Central memory CD4-positive, alpha-beta T cell (primary cell): ENCODE results near the gene GRIA4.
"Not testable (repeated sequence)": the region's sequence is repeated elsewhere in the genome, so short reads cannot be mapped to it uniquely, and the experiment has no call there.

Source experiments
- DNase-seq: peaks from one replicate; pipeline ENCODE4 v3.0.0; 2022

GRIA4 gene

DNA sequence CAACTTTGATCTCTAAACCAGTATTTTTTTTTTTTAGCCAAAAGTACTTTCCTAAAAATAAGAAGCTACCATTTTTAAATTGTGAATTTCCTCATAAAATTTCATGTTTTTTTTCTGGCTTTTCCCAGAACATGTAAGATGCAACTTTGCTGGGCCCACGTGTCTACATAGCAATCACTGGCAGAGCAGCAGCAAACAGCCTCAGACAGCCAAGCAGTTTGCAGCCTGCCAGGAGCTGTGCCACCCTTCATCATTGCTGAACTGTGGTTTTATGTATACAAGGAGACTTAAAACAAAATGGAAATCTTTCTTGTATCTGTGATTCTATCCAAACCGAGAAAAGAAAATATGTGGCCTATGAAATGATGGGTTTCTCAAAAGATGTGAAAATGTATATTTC is 110.2 kb downstream of the GRIA4 start:
- no peak for DNase-seq

DNA sequence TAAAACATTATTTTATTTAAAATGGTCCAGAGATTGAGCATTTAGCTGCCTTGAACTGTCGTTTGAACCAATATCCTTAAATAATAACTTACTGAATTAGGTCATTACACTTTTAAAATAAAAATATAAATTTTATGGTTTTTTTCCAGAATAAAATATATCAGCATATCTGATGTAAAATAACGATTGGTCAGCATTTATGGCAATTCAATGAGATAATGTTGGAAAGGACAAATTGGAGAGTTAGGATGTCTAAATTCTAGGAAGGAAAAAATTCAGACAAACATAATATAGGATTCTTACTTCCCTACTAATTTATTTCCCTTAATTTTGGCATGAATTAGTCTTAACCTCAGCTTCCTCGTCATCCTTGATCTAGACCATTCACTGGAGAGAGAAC is 113.4 kb downstream of the GRIA4 start:
- no peak for DNase-seq

DNA sequence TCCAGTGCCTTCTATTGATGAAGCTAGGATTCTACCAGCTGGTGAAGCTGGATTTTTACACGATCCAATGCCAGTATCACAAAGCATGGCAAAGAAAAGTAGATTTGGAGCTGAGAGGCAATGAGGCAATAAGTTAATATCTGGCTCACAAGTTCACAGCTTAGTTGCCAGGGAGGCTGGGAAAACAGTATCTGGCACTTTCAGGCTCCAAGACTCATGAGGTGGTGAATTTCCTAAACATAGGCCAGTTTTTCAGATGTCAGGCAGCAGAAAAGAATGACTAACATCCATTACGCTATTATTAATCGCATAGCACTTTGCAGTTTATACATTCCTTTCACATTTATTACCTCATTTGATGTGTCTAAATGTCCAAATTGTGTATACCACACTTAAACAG is 122.7 kb downstream of the GRIA4 start:
- no peak for DNase-seq

DNA sequence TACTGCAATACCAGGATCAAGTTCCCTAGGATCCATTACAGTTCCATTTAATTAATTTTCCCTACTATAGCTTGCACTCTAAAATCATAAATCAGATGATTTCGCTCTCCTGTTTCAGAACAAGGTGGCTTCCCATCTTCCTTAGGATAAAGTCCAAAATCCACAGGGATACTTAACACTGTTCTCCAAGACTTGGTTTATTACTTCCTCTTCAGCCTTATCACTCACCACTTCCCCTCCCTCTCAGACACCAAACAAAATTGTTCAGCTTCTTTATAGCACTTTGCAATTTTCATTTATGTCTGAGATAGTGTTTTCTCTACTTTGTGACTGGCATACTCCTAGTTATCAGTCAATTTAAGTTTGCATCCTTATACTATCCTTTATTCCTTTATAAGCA is 124.6 kb downstream of the GRIA4 start:
- no peak for DNase-seq

DNA sequence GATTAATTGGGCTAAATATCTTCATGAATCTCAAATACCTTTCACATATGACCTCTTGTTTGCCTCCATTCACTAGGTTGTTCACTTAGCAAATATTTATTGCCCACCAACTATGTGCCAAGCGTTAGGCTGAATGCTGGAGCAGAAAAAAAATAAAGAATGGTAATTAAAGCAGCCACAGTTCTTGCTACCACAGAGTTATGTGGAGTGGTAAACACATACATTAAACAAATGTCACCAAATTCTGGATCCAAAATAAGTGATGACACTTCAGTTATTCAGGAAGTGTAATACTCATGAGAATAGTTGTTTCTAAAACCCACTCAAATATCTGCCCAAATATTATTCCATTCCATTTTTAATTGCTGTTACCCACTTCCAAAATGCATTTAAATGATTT is 128.4 kb downstream of the GRIA4 start:
- DNase-seq, result no peak

DNA sequence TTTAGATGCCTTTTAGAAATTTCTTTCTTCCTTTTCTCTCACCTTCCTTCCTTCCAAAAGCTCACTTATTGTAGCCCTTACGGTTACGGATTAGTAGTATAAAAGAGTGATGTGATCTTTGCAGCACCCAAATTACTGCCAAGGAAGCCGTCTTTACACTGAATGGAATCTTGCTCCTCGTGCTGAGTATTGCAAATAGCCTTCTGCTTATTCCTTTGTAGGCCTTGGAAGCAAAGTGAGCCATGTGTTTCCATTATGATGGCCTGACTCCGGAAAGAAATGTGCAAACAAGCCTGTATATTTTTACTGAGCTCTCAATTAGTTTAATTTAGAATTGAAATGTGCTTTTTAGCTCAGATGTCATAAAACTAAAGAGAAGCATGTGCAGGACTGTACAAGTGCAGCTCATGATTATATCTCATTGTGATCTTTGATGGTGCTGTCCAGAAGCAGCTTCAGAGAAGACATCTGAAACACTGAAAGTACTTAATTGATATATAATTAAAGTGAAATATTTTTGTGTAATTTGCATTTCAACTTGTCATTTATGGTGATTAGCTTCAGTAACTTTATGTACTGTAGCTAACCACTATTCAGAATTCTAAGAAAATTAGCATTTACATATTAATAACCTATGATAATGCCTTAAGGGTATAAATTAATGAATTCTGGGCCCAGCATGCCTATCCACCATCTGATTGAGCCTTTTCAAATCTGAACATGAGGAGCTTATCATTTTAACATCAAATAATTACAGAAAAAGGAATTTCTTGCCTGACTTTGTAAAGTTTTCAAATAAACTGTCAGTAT is 129.3 kb downstream of the GRIA4 start:
- no peak for DNase-seq

DNA sequence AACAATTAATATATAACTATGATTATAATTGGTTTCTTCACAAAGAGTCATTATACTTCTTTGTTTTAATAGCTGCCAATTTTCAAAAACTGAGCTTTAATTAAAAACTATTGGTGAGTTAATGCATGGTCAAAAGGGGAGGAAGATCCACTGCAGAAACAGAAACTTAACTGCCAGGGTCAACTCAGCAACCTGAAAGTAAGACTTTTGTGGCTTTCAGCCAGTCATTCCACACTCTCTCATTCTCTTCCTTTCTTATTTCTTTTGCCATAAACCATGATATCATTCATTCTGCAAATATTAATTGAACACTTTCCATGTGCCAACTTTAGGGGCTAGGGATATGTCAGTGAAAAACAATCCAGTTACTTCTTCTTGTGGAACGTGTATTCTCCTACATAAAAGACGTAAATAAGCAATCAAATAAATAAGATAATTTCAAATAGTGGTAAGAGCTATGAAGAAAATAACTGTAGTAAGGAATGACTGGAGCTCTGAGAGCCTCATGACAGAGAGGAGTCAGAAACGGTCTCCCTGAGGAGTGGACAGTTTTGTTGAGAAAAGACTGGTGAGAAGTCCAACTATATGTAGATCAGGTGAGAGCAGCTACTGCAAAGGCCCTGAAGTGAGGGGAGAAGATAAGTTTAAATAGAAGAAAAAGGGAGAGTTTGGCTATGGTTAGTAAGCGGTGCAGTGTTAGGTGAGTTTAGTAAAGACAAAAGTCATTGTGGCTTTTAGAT is 130.5 kb downstream of the GRIA4 start:
- DNase-seq, result no peak

DNA sequence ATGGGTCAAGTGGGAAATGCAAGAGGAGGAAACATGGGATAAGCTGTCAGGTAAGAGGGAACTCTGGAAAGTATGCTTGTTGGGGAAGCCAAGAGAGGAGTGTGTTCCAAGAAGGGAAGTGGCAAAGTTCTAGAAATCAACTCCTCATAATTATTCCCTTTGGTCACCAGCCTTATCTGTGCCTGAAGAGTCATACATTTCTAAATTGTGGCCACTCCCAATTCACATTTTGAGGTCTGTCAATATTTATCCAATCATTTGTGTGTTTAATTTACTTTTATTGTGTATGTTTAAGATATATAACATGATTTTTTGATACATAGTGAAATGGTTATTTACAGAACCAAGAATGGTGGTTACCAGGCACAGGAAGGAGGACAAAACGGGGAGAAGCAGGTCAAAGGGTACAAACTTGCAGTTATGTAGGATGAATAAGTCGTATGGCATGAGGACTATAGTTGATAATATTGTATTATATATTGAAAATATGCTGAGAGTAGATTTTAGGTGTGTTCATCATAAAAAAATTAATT is 131.7 kb downstream of the GRIA4 start:
- DNase-seq, result no peak

DNA sequence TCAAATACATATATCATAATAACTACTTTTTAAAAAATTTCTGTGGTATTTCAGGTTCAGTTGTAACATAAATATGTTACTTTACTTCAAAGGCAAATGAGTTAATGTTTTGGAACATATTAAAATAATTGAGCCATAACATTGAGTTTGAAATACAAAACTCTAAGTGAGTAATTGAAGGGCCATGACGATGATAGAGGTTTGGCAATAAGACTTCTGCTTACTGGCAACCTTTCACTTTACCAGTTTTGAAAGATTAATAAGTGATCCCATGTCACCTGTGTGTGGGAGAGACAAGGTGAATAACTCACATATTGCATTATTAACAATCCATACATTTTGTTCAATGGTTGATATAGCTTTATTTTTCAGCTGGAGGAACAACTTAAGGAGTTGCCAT is 144.4 kb downstream of the GRIA4 start:
- DNase-seq, result no peak

DNA sequence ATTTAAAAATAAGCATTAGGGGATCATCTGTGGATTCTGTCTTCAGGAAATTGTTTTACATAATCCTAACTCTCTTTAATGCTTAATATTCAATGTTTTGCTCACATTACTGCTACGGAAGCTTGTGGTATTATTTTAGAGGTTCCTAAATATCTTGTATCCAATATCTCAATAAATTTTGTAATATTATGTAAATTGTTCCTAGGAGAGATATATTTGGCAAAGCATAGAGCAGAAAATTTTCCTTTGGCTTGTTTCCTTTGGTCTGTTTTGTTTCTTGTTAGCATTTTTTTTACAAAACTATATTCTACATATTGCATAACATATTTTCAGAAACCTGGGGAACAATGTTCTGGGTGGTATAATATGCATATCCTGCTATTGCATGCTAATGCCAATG is 144.8 kb downstream of the GRIA4 start:
- no peak for DNase-seq

DNA sequence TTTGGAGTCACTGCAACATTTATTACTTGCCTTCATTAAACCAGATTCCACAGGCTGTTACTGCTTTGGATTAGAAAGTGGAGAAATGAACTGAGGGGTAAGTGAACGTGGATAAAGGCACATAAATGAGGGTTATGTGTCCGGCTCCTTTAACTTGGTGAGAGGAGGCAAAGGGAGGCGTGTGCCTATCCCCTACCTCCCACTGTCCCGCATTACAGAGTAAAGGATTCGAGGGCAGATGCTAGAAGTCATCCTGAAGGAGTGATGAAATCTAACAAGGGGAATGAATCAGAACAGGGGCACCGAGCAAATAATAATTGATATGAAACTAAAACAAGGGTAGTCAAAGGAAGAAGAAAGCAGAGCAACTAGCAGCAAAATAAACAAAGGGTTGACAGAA is 147.2 kb downstream of the GRIA4 start:
- no peak for DNase-seq

DNA sequence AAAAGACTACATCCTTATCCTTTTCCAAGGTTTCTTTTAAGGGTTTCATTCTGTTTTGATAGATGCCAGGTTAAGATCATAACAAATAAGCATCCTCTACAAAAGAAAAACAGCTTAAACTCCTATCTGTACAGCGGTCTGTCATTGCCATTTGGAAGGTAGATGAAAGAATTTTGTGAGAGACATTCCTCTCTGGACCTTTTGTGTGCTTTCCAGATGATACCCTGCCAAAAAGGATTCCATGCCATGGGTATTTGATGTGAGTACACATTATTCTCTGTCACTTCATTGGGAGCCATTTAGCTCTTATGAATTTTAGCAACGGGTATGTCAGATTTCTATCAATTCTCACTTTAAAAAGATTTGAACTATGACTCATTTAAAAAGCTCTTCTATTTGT is 153.7 kb downstream of the GRIA4 start:
- DNase-seq, result no peak

DNA sequence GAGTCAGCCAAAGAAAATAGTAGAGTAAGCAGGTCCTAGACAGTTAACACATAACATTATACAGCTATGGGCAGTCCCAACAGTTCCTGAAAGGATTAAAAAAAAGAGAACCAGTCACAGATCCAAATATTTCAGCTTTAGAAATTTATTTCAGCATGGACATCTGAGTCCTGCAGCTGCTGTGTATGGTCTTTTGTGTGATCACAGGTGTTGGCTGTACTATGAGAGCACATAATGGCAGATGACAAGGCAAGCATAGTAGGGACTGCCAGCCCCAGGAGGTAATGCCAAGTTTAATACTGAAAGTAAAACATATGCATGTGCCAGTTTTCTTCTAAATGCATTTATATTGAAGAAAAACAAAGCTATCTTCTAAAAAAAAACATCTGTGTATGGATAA is 158.1 kb downstream of the GRIA4 start:
- DNase-seq, result no peak

DNA sequence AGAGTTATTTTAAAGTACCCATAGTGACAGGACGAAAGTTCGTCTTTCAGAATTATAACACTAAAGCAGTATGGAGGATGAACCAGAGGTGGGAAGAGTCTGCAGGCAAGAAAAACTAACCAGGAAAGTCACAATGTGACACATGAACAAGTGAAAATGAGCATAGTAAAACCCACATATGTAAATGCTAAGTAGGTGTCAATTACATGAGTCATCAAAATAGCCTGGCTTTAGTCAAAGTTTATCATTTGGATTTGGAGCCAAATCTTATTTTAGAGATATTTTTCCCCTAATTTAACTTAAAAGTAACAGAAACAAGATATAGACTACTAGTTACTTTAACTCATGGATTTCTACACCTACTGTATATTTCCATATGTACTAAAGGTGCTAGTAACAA is 159.8 kb downstream of the GRIA4 start:
- DNase-seq, result no peak

DNA sequence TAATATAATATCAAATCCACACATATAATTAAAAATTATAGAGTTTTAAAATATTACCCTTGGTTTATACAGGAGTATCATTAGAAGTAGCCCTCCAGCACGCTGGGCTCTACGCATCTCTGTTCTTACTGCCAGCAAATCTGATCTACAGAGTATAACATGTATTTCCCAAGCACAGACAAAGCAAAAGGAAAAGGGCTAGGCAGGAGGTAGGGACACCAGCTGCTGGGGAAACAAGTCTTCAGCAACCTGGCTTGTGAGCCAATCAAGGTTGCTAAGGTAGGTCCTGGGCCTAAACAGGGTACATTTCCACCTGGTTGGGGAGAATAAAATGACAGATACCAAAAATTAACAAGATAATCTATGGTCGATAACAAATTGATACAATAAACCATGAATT is 163.6 kb downstream of the GRIA4 start:
- not testable (repeated sequence) for DNase-seq

DNA sequence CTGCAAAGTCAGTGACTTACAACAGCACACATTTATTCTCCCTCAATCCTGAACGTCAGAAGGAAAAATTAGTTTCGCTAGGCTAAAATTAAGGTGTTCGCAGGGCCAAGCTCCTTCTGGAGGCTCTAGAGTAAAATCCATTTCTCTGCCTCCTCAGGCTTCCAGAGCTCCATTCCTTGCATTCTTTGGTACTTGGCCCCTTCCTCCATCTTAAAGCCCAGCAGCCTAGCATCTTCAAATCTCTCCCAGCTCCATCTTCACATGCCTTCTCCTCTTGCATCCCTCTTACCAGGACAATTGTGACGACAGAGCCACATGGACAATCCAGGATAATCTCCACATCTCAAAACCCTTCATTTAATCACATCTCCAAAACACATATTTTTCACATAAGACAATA is 165.0 kb downstream of the GRIA4 start:
- DNase-seq, result no peak

DNA sequence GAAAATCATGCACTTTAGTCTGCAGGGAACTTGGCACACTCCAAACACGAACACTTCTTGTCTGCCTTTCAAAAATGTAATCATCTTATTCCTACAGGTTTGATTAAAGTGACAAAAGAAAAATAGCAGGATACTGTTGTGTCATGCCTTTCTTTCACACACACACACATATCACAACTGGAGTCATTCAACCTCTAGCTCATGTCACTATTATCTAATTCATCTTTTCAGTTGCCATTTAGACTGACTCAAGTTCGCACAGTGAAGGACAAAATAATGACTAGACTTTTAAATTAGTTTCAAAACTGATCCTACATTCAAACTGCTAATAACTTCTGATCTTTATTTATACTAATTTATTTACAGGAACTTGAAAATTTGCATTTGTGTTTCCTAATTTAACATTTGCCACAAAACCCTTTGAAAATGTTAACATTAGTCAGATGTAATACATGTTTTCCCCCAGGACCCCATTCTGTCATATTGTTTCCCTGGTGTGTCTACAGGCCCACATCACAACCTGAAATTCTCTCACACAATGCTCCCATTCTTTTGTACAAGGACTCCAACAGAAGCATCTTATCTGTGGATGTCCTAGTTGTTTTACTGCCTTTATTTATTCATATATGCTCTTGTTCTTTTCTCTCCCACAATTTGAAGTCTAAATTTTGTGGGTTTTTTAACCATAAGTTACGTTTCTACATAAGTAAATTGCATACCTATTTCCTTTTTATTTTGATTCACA is 171.1 kb downstream of the GRIA4 start:
- DNase-seq, result no peak

DNA sequence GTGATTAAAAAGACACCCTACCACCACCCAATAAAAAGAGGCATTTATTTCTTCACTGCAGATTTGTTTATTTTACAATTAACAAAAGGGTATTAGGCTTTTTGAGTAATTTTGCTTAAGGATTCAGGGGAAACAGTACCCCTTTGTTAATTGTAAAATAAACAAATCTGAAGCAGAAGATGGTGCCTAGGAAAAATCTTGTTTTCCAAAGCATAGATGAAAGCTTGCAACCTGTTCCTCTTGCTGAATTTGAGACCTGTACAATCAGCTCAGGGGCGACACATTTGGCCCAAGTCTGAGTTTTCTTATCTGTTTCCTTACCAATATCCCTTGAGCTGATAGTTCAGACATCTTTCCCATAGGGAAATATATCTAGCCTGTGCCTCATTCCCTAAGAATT is 171.9 kb downstream of the GRIA4 start:
- no peak for DNase-seq

DNA sequence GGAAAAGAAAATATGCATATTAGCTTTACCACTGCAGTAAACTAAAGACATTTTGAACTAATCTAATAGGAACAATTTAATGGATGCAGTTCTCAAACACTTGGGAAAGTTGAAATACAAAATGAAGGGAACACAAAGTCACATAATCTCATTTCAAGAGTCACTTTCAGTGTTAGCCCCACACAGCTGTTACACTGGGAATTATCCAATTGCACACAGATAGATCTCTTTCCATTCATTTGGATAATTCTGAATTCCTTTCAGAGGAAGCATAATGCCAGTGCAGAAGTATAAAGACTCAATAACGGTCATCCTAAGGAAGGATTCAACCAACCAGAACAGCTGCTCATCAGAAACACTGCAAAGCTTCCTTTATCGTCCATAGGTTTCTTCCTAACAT is 173.3 kb downstream of the GRIA4 start:
- DNase-seq, result no peak

DNA sequence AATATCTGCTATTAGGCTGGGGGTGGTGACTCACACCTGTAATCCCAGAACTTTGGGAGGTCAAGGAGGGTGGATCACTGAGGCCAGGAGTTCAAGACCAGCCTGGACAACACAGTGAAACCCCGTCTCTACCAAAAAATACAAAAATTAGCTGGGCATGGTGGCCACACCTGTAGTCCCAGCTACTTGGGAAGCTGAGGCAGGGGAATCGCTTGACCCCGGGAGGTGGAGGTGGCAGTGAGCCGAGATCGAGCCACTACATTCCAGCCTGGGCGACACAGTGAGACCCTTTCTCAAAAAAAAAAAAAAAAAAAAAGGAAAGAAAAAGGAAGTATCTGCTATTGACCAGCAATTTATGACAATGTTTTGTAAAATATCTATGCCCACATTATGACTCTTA is 176.0 kb downstream of the GRIA4 start:
- DNase-seq, result not testable (repeated sequence)

DNA sequence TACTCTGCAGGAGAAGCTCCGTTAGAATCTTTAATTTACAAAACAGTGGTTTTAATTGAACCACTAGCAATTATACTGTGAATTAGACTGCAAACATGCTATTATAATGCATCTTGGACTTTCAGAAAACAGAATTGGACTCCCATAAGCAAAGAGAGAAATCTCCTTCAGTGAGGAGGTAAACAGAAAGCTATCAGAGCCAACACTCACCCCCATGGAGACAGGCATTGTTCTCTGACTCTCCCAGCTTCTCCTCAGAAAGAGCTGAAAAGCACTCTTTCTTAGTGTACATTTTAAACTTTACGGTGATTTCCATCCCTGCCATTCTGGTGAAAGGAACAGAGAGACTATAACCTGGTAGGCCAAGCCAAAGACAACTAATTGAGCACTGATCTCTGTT is 176.9 kb downstream of the GRIA4 start:
- DNase-seq, result no peak

DNA sequence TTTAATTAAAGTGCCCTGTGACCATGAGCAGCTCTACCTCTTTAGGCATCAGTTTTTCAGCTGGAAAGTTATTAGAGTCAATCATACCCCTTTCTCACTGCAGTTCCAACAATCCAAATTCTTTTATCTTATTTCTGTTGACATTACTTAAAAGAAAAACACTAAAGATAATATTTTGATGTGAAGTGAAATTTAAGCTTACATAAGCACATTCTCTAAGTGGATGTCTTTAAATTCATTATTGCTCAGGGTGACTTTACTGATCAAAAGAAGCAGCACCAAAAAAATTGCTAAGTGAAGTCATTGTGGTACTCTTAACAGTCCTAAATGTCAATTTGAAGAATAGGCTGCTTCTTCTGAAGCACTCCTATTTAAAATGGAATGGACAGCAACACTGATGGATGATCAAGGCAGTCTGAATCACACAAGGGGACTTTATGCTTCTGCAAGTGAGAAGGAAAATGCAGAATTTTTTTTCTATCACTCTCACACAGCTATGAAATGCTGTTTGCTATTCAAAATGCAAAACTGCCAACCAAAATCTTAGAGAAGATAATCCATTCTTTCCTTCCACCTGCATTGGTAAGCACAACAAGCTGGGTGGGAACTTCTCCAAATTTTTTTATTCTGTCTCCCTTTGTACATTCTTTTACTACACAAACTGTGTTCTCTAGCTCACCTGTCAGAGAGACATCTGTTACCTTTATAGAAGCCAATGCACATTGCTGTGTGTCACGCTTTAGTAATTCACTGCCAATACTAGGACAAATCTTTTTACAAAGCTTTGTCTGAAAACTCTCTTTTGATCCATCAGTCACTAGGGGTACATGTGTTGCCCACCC is 179.9 kb downstream of the GRIA4 start:
- DNase-seq, result no peak

DNA sequence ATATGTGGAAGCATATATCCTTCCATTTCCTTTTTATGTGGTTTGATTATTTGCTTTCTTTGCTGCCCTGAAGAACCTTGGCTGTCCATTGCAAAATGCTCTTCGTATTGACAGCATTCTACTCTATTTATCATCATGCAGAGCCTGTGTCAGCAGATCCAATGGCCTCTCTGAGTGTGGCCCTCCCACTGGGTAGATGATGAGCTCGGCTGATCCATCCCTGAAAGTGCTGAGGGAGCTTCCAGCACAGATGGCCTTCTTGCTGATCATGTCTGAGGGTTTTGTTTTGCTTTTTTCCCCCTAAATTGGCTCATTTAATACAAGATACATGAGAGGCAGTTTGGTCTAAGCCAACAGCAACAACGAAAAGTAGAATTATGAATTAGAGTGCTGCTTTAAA is 181.0 kb downstream of the GRIA4 start:
- no peak for DNase-seq
